SK-N-DZ (cell line): ENCODE measurements around the gene DENND1B. TPM values are rescaled to one million over a fixed set of nuclear protein-coding genes. Genes with fewer than 3 reads are reported as not detected.
A peak's percentile ranks its signal among the peaks of the same experiment; 100 is the strongest.

Source experiments
- DNase-seq: peaks from one replicate; pipeline ENCODE4 v3.0.0-alpha.2; 2015; ENCODE audit warnings: low spot score
- polyA plus RNA-seq, 2 experiments: library from polyadenylated mRNA; depleted of rRNA; stranded (reverse); fragments of >200 nt; gene quantifications; 2 replicates each; pipeline ENCODE4 v1.2.3, GENCODE V29; 2014

DENND1B gene
- 1.0 and 1.4 TPM in 2 replicates for polyA plus RNA-seq (2014; cell fraction: cytosol; rRNA removed)
- 0.80 and 1.5 TPM in 2 replicates for polyA plus RNA-seq (2014; cell fraction: nucleus; rRNA removed)

GRCh38 chr1:197775282-197776262 is at the start of gene DENND1B:
Gene DENND1B (minus strand): TSS chr1:197775480. CDS start chr1:197775155, 325 bp downstream.
- peak; percentile 37 for DNase-seq

- DNase-seq = no peak
These were observed 39.0 kb upstream of the DENND1B start for GRCh38 chr1:197814306-197814705.

DNA sequence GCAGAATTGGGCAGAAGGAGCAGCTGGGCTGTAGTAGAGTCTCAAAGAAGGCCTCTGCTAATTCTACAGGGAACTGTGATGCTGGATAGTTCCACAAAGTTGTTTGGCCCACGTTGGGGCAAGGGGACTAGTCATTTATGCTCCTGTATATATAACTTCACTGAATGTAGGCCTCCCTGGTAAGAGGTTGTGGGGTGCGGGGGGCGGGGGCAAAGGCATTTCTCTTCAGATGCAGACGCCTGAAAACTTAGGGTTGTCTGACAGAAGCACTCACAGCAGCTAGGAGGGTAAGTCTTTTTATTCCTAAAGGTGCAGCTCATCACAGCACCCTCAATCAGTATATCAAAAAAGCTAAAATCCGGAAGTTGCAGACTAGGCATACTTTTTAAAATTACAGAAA is 38.5 kb upstream of the DENND1B start:
- DNase-seq = no peak

DNA sequence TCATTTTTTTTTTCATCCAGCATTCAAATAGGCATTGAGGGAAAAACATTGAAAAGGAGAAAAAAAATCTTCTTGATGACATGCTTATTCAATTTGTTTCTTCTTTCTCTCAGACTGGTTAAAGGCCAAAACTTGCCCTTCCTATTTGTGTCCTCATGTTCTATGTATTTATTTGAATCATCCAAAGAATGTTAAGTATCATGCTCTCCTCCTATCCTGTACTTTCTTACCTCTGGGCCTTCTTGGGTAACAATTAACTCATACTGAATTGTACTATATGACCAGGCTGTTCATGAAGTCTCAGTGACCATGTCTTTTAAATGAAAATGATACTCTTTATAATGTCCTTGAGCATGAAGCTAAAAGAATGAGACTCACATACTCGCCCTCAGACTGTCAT is 36.5 kb upstream of the DENND1B start:
- no peak for DNase-seq

DNA sequence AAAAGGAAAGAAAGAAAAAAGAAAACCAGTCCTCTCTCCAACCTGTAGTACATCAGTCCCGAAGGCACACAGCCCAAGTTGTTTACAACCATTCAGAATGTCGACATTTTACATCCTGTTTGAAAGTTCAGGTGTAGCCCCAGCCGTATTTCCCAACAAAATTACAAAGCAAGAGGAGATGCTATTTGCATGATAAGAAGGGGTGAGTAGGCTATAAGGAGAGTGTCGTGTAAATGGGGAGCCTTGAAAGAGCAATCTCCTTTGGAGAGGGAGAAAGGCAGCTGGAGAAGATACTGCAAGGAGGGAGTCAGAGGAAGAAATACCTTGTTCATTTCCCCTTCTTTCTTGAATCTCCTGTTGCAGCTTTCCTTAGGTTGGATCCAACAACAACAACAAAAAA is 35.5 kb upstream of the DENND1B start:
- no peak for DNase-seq

DNA sequence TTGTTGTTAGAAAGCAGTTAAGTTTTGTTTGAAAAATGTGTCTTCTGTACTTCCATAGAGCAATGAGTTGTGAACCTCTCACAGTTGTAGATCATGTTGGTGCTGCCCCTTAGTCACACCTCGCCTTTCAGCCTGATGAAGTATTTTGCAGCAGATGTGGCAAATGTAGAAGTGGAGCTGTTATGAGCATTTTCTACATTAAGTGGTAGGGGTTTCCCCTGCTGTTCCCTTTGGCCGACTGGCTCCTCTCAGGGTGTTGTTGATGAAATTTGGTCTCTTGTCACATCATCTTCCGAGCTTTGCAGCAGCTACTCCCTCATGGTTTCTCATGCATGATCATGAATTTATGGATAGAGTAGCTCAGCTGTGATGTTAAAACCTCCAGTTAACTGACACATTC is 33.6 kb upstream of the DENND1B start:
- DNase-seq = no peak

GRCh38 chr1:197807739-197808453 is 32.6 kb upstream of the DENND1B start:
- no peak for DNase-seq

- DNase-seq = no peak
These were observed 31.9 kb upstream of the DENND1B start for GRCh38 chr1:197807216-197807615.

- DNase-seq = no peak
These were observed 31.4 kb upstream of the DENND1B start for GRCh38 chr1:197806718-197807117.

DNA sequence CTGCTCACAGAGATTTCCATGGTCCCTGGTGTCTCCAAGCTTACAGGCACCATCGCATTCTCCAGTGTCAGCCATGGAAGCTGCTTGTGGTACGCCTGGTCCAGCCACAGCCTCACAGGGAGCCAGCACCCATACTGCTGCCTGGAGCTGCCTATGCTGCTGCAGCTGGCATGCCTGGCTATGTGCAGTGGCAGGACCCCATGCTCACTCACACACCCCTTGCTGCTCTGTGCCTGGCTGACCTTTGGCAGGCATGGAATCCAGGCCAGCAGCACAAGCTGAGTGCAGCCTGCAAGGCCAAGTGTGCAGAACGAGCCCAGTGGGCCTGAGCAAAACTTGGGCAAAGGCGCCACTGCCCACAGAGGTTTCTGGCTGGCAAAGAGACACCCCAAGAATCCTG is 26.4 kb upstream of the DENND1B start:
- no peak for DNase-seq

DNA sequence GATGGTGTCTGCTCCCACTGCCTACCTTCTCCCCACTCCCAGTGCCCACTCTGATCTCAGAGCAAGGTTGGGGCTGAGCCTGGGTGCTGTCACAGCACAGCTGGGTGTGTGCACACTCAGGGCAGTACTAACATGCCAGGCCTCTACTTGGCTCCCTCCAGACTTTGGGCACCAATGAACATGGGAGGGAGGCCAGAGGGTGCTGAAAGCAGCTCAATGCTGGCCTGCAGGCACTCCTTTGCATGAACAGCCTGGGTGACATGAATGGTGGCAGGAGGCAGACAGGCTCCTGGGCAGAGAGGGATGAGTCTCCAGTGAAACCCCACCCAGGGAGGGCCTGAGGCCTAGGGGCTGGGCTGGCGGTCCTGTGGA is 25.8 kb upstream of the DENND1B start:
- no peak for DNase-seq

DNA sequence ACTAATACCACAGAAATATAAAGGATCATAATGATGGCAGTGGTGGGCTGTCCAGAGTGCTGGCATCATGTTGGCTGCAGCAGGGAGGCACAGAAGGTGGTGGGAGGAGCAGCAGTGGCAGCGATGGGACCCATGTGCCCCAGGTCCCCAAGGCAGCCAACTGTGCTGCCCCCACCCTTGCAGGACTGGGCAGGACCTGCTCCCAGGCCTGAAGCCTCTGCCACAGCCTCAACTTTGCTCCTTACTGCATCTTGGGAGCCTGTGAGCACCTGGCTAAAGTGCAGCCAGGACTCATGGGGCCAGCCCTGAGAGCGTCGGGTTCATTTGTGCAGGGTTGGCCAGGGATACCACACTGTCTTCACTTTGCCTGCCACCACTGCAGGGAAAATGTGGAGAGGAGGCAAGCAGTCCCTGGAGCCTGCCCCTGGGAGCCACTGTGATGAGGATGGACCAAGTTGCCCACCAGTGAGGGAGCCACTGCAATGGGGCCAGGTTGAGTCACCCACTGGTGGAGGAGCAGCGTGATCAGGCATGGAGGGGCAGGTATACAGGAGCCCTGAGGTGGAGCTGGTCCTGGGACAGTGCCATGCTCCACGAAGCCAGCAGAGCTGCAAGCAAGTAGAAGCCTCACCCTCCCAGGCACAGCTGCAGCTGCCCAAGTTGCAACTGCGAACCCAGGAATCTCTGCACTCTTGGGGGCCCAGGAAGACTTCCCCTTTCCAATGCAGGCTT is 25.3 kb upstream of the DENND1B start:
- no peak for DNase-seq

DNA sequence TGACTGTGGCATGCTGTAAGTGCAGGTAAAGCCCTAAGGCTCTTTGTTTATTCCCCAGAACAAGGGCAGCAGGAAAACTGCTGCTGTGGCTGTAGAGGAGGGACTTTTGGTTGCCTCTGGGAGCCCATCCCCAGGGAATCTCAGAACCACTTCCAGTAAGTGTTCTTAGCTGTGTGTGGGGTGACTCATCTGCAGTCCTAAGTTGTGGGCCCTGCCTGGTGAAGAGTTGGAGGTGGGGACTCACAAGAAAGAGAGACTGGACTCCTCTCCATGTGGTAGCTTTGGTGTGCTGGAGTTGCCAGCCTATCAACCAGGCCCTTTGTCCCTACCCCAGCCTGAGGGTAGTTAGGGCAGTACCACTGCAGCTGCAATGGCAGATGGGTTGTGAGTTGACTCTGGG is 24.0 kb upstream of the DENND1B start:
- DNase-seq = no peak

DNA sequence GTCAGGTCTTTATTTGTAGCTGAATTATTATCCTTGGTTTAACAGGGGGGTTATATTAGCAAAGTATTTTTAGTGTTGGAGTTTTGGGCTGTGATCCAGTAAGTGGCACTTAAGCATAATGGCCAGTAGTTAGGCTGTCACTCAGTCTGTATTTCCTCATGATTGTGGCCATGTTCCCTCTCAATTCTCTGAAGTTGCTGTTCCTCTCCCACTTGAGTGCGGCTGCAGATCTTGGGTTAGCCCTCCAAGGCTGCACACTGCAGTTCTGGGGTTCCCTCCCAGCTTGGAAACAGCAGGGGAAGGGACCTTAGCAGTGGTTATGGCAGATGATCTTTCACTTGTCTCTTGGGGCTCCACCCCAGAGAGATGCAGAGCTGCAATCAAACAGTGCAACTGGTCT is 23.2 kb upstream of the DENND1B start:
- DNase-seq = no peak

GRCh38 chr1:197797010-197797409 is 21.7 kb upstream of the DENND1B start:
- DNase-seq = no peak

DNA sequence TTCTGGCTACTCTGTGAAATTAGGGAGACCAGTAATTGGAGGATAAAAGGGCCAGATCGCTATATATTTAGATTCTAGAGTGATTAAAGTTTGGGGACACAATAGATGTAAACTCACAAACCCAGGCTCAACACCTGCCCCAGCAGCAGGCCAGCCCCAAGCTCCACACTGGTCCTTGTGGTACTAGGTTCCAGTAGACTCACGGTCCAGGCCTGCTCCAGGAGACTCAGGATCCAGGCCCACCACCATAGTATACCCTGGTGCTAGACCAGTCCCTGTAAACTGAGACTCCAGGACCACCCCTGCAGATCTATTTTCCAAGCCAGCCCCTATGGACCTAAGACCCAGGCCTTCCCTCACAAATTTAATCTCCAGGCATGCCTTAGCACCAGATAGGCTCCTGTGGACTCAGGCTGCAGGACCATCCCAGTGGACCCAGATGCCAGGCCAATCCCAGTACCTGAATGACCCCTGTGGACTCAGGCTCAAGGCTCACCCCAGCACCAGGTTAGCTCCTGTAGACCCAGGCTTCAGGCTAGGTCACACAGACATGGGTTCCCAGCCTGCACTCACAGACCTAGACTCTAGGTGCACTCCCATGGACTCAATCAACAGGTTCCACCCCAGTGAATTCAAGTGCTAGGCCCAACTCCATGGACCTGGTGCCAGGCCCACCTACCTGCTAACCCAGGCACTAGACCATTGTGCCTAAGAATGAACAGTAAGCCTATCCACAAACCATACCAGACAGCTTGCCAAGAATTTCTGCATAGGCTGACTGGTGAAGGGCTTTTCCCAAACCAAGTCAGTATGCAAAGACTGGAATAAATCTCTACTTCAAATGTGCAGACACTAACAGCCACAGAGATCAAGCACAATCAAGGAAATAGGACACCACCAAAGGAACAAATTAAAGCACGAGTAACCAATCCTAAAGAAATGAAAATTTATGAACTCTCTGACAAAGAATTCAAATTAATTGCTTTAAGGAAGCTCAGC is 13.8 kb upstream of the DENND1B start:
- no peak for DNase-seq

GRCh38 chr1:197787623-197788536 is 12.6 kb upstream of the DENND1B start:
- DNase-seq = no peak

GRCh38 chr1:197787056-197787455 is 11.8 kb upstream of the DENND1B start:
- DNase-seq = no peak

- no peak for DNase-seq
These were observed 11.0 kb upstream of the DENND1B start for GRCh38 chr1:197786280-197786679.
